IPS-11a (cell line): ENCODE measurements around the gene FSTL4.

ENCODE experiments used
- H3K4me3 ChIP-seq: one replicate; pipeline ENCODE4 v1.5.1; 2013; ENCODE audit warnings: low read depth, low read length, control low read depth

FSTL4 gene

GRCh38 chr5:133252133-133252480 lies 360.2 kb downstream of the FSTL4 start:
- no peak overlapping the region for H3K4me3 ChIP-seq

DNA sequence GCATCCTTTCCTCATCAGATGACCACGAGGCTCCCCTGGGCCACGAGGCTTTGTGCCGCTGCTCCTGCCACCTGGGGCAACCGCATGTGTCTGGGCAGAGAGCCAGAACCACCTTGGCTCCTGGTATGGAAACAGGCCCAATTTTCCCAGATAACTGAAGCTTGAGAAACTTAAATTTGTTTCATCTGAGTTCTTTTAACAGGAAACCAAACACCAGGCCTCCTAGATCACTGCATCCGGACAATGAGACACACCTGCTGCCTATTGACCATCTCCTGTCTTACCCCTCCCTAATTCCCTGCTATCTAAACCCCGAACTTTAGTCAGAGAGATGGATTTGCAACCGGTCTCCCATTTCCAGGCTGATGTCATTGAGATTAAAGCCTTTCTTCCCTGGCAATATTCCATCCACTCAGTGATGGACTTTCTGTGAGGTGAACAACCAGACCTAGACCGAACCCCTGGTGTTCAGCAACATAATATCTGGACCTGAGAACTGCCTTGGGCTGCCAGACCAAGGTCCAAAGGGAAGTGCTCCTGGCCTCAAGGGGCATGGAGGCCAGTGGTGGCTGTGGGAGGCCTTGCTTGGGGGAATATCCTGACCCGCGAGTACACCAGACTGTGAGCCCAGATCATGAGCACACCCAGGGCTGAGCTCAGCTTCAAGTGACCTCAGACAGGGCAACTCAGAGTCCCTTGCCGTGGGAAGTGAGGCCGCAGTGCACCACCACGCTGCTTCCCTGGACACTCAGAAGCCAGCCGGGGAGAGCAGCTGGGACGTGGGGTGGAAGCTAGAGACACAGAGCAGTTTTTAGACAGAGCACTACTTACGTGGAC lies 360.8 kb downstream of the FSTL4 start:
- no peak overlapping the region for H3K4me3 ChIP-seq

- no peak overlapping the region for H3K4me3 ChIP-seq
These were observed 361.8 kb downstream of the FSTL4 start for GRCh38 chr5:133250527-133250926.

DNA sequence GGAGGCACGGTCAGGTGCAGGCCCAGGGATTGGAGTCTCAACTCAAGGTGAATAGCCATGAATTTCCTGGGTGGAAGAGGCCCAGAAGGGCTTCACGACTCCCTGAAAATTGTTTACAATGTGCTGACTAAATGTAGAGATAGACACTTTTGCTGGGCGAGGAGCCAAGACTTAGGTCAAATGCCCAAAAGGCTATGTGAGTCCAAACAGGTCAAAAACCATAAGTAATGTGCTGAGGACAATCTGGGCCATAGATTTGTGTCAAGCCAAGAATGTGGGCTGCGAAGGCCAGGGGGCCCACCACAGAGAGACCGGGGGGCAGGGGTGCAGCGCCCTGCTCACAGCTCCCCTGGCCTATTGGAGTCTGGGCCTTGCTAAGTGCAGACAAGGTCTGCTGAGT lies 362.7 kb downstream of the FSTL4 start:
- H3K4me3 ChIP-seq = no peak overlapping the region

DNA sequence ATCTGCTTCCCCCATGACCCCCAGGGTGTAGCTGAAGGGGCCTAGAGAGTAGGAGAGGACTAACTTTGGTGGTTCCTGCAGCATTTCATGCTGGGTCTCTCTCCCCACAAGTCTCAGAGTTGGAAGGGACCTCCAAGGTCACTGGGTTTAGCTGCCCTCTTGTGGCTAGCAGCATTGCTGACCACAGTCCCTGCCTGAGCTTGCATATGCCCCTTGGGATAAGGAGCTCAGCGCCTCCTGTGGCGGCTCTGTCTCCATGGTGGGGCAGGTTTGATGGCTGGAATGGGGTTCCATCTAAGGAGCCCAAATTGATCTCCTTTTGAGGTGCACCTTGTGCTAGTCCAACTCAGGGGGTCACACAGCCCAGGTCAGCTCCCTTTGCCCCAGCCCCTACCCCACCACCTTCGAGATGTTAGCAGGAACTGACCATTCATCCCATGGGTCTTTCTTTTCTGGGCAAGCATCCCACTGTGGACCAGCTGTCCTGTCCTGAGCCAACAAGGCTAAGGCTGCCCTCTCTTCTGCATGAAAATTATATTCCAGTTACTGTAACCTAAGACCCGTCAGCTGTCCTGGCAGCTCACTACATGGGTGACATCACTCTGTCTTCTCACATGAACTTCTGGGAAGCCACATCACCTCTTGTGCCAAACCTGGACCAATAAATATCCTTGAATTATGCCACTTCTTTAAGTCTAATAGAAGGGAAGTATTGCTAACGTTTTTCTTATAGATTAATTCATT lies 364.3 kb downstream of the FSTL4 start:
- H3K4me3 ChIP-seq = no peak overlapping the region

GRCh38 chr5:133247151-133247709 lies 365.1 kb downstream of the FSTL4 start:
- H3K4me3 ChIP-seq = no peak overlapping the region

GRCh38 chr5:133246376-133247150 lies 365.8 kb downstream of the FSTL4 start:
- H3K4me3 ChIP-seq = no peak overlapping the region

GRCh38 chr5:133246053-133246370 lies 366.3 kb downstream of the FSTL4 start:
- H3K4me3 ChIP-seq = no peak overlapping the region

- no peak overlapping the region for H3K4me3 ChIP-seq
These were observed 366.9 kb downstream of the FSTL4 start for GRCh38 chr5:133245191-133246052.

DNA sequence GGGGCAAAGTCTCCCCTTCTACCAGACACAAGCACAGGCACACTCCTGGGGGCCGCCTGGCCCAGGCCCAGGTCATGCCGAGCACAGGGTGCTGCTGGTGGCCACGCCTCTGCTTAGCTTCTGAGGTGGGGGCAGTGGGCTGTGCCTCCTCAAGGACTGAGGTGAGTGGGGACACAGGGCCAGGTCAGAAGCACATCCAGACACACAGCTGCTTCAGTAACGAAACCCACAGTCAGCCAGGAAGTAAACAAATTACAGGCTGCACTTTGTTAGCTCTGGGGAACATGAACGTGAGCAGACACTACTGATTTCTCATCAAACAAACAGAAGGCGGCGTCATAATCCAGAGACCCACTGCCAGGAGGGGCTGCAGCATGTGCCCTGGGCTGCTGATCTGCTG lies 368.1 kb downstream of the FSTL4 start:
- no peak overlapping the region for H3K4me3 ChIP-seq

GRCh38 chr5:133243196-133243595 lies 369.1 kb downstream of the FSTL4 start:
- H3K4me3 ChIP-seq = no peak overlapping the region

GRCh38 chr5:133242221-133242835 lies 370.0 kb downstream of the FSTL4 start:
- no peak overlapping the region for H3K4me3 ChIP-seq

DNA sequence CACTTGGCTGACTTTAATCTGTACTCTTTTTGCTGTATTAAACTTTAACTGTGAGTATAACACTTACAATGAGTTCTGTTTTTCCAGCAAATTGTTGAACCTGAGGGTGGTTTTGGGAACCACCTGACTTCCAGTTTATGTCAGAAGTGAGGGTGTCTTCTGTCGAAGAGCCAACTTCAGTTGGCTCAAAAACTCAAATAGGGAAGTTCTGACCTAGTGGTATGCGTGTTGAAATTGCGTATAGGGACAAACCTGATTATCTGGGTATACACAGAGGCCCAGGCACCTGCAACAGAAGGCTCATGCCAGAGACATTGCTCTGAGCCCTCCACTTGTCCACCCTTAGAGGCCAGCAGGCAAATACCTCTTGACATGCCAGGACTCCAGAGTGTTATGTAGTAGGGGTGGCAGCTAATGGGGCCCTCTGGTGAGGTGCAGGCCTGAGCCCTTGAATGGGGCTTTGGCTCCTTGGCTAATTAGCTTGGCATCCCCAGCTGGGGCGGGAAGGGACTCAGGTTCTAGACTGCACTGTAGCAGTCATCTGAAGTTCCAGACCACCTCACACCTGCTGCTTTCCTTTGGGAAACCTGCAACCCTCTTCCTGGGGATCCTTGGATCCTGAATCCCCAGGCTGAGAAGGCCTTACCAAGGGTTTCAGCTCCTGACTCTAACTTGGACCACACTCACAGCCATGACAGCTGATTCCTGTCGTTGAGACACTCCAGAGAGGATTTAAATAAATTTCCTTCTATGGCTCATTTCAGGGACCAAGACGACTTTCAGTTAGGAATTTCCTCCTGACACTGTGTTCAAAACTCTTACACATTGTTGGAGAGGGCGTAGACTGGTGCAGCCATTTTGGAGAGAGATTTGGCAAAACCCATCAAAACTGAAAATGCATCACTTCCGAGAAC lies 370.9 kb downstream of the FSTL4 start:
- no peak overlapping the region for H3K4me3 ChIP-seq

DNA sequence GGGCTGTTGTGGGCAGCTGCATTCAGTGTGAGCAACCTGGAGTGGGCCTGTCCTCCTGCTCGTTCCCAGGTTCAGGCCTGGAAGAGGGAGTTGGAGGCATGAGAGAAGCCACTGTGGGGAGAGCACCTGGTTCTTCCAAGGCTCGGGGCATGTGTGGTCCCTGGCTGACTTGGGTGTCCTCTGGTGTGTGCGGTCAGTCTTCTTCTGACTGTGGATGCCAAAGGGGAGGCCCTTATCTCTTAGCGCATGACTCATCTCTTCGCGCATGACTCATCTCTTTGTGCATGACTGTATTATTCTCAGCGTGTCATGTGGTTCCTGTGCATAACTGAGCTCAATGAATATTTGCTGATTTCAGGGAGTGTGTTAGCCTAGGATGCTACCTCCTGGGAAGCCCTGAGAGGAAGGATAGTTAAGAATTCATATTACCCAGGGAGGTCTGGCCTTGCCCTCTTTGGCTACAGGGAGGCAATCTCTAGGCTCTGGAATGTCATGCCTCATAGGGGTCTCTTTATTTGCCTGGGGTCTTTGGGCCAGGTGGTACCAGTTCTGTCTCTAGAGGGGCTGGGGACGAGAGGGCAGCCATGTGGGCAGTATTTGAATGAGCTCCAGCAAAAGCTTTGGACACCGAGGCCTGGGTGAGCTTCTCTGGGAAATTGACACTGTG lies 371.8 kb downstream of the FSTL4 start:
- H3K4me3 ChIP-seq = no peak overlapping the region

DNA sequence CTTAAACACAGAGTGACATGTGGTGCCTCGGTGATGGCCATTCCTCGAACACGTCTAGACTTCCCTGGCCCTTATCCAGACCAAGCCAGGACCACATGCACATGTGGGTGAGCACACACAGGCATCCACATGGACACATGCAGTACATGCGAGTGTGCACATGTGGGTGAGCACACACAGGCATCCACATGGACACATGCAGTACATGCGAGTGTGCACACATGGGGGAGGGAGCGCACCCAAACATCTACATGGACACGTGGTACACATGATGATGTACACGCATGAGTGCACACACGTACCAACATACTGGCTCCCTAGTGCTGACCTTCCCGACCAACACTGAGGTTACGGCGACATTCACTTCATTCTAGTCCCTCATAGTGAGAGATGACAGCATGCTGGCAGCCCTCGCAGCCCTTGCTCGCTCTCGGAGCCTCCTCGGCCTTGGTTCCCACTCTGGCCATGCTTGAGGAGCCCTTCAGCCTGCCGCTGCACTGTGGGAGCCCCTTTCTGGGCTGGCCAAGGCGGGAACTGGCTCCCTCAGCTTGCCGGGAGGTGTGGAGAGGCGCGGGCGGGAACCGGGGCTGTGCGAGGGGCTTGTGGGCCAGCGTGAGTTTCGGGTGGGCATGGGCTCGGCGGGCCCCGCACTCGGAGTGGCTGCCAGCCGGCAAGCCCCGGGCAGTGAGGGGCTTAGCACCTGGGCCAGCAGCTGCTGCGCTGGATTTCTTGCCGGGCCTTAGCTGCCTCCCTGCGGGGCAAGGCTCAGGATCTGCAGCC lies 373.7 kb downstream of the FSTL4 start:
- no peak overlapping the region for H3K4me3 ChIP-seq

GRCh38 chr5:133236976-133237375 lies 375.4 kb downstream of the FSTL4 start:
- no peak overlapping the region for H3K4me3 ChIP-seq

GRCh38 chr5:133236541-133236951 lies 375.8 kb downstream of the FSTL4 start:
- H3K4me3 ChIP-seq = no peak overlapping the region
